ENCODE data around the gene STPG2. TPM values are rescaled to one million over a fixed set of nuclear protein-coding genes. Genes with fewer than 3 reads are reported as not detected.

STPG2 gene
- total and polyA plus RNA-seq, 12 donors, result 0.07 to 1.8 (median 0.61) TPM; not detected in 3

DNA sequence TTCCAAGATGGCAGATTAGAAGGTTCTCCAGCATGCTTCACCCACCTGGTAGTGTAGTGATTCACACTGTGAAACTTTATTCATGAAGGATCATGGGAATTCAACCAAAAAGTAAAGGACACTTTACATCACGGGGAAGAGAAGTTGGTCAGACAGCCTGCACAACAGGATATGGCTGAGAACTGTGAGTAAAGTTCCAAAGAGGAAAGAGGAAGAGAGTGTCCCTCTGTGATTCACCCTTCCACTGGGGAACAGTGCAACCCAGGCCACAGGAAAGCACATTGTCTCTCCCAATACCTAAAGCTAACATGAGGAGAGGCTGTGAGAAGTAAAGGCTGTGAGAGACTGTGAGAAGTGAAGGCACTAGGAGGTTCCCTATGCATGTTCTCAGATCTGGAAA lies 137.2 kb downstream of the STPG2 start:
- Histone ChIP-seq H3K9me3 (replicated peaks in 1 of 3) (peaks cover 0 to 8% (median 3%) of the 10 kb centered on the region in 3 donors), H3K4me1 (replicated peaks in 1 of 2) (no peaks in the 10 kb centered on the region), H3K36me3 (replicated peaks in 1 of 2) (no peaks in the 10 kb centered on the region), H3K4me3 (no peak overlapping the region), H3K27me3 (no peaks in the 10 kb centered on the region), H3K27ac (no peak overlapping the region)
- 76 to 90% (median 84%) methylated on average over 1 of the region's 1 CpG for WGBS, 4 donors
- intact Hi-C loops (cut with DNase I), result no loop called here
- DNase-seq, result no peak
- TF ChIP-seq, protein P1, sequence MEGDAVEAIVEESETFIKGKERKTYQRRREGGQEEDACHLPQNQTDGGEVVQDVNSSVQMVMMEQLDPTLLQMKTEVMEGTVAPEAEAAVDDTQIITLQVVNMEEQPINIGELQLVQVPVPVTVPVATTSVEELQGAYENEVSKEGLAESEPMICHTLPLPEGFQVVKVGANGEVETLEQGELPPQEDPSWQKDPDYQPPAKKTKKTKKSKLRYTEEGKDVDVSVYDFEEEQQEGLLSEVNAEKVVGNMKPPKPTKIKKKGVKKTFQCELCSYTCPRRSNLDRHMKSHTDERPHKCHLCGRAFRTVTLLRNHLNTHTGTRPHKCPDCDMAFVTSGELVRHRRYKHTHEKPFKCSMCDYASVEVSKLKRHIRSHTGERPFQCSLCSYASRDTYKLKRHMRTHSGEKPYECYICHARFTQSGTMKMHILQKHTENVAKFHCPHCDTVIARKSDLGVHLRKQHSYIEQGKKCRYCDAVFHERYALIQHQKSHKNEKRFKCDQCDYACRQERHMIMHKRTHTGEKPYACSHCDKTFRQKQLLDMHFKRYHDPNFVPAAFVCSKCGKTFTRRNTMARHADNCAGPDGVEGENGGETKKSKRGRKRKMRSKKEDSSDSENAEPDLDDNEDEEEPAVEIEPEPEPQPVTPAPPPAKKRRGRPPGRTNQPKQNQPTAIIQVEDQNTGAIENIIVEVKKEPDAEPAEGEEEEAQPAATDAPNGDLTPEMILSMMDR (IDR thresholded peaks at IDR 0.05), result no peak
- no peak for TF ChIP-seq POLR2A (IDR thresholded peaks at IDR 0.05)

DNA sequence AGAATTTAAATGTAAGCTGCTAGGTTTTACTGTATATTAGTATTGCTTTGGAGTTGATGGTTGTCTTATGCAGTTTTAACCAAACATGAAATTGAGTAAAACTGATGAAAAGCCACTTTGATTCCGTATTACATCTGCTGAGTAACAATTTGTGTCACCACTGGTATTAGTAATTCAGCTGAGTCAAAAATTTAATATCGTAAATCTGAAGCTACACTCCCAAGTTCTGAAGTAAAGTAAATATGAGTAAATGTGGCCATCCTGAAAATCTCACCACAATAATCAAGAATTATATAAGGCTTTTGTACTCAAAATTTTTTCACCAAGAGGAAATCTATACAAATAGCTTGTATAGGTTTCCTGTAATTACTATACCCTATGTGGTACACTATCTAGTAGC lies 142.3 kb downstream of the STPG2 start:
- intact Hi-C loops (cut with DNase I), result no loop called here
- no peaks in the 10 kb centered on the region for H3K9me3 ChIP-seq (replicated peaks in 1 of 3)
- H3K27ac ChIP-seq, result no peak overlapping the region
- no peak for TF ChIP-seq POLR2A (IDR thresholded peaks at IDR 0.05)
- TF ChIP-seq, protein P1 (IDR thresholded peaks at IDR 0.05), result no peak
- no peaks in the 10 kb centered on the region for H3K27me3 ChIP-seq
- H3K4me3 ChIP-seq, result no peak overlapping the region
- H3K36me3 ChIP-seq (replicated peaks in 1 of 2), result no peaks in the 10 kb centered on the region
- 78 to 85% (median 80%) methylated on average over 2 of the region's 2 CpGs for WGBS, 4 donors
- H3K4me1 ChIP-seq (replicated peaks in 1 of 2), result no peaks in the 10 kb centered on the region
- no peak for DNase-seq

DNA sequence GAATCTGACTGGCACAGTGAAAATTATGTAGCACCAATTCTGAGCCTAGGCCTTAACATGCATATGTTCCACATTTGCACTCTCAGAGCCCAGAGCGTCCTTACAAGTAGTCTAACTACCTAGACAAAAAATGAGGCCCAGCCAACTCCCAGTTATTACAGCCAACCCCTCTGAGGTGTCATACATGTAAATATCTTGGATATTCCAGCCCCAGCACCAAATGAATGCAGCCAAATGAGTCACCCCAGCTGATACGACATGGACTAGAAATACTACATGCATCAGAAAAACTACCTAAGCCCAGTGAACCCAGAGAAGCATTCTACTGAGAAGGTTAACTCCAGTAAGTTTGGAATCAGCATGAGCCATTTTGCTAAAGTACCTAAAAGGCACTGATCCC lies 145.1 kb downstream of the STPG2 start:
- Histone ChIP-seq H3K27me3 (no peaks in the 10 kb centered on the region), H3K27ac (no peak overlapping the region), H3K4me1 (replicated peaks in 1 of 2) (no peaks in the 10 kb centered on the region), H3K9me3 (replicated peaks in 1 of 3) (no peaks in the 10 kb centered on the region), H3K36me3 (replicated peaks in 1 of 2) (no peaks in the 10 kb centered on the region), H3K4me3 (no peak overlapping the region)
- DNase-seq, result no peak
- intact Hi-C loops (cut with DNase I), result no loop called here
- TF ChIP-seq POLR2A (IDR thresholded peaks at IDR 0.05), result no peak
- TF ChIP-seq, protein P1 (IDR thresholded peaks at IDR 0.05), result no peak
- WGBS, 4 donors, result 80 to 93% (median 81%) methylated on average over 2 of the region's 2 CpGs

DNA sequence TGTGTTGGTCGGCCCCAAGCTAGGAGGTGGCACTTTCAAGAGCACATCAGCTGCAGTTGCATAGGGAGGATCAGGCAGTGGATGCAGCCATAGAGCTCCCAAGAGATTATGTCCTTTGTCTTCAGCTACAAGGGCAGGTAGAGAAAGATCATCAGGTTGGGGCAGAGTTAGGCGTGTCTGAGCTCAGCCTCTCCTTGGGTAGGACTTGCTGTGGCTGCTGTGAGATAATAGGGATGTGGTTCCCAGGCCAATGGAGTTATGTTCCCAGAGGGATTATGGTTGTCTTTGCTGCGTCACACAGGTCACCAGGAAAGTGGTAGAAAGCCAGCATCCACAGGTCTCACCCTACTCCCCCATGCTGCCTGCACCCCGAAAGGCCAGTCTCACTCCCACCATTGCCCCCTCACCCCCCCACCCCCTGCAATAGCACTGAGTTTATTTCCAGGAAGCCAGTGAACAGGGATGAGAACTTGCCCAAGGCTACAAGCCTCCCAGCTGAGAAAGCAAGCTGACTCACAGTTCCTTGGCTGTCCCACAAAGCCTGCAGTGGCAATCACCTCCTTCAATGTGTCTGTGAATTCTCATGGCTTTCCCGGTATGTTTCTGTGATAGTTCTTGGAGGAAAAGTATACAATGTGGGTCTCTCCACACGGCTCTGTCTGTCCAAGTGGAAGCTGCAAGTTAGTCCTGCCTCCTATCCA lies 148.4 kb downstream of the STPG2 start:
- WGBS, 4 donors, result 85 to 89% (median 87%) methylated on average over 5 to 6 of the region's 6 CpGs
- Histone ChIP-seq H3K4me3 (no peak overlapping the region), H3K9me3 (replicated peaks in 1 of 3) (no peaks in the 10 kb centered on the region), H3K27ac (no peak overlapping the region), H3K4me1 (replicated peaks in 1 of 2) (no peaks in the 10 kb centered on the region), H3K27me3 (no peaks in the 10 kb centered on the region), H3K36me3 (replicated peaks in 1 of 2) (no peaks in the 10 kb centered on the region)
- intact Hi-C loops (cut with DNase I), result no loop called here
- TF ChIP-seq POLR2A (IDR thresholded peaks at IDR 0.05), result no peak
- TF ChIP-seq, protein P1 (IDR thresholded peaks at IDR 0.05), result no peak
- no peak for DNase-seq
